Gastrocnemius medialis (tissue), 4 donors: ENCODE measurements around the gene ST6GALNAC2.

Experiments used
- CTCF ChIP-seq, 5 experiments: fragments of 450-650 bp in 3 of 5; fragments of 200-600 bp in 2 of 5; sonication (generic) in 2 of 5; IDR thresholded peaks in 4 of 5; conservative IDR thresholded peaks in 1 of 5; 1 replicate in 4 of 5; 2 replicates in 1 of 5; pipeline ENCODE4 v1.5.1; 2016 to 2019; ENCODE audit warnings: antibody characterized with exemption in 5 of 5, mild to moderate bottlenecking in 3 of 5, moderate library complexity in 3 of 5
- POLR2A ChIP-seq, 2 donors: fragments of 450-650 bp; IDR thresholded peaks; one replicate each; pipeline ENCODE4 v1.6.1; 2017; ENCODE audit warnings: antibody characterized with exemption in 2 of 2, mild to moderate bottlenecking in 2 of 2, moderate library complexity in 2 of 2

GRCh38 chr17:76567634-76568432 lies 17.8 kb downstream of the ST6GALNAC2 start:
- TF ChIP-seq CTCF (IDR thresholded peaks at IDR 0.05 in 4 of 5, conservative IDR thresholded peaks at IDR 0.05 in 1 of 5) = no peak
- no peak for TF ChIP-seq POLR2A (IDR thresholded peaks at IDR 0.05)
